ENCODE results near the gene PHACTR4. TPM values are rescaled to one million over a fixed set of nuclear protein-coding genes. Genes with fewer than 3 reads are reported as not detected.
A peak's percentile ranks its signal among the peaks of the same experiment; 100 is the strongest.
"Not testable (repeated sequence)": the region's sequence is repeated elsewhere in the genome, so short reads cannot be mapped to it uniquely, and the experiment has no call there.

PHACTR4 gene
- total RNA-seq, 1 experiment from 2014 or later: 35.5 TPM

- POLR2A ChIA-PET: no interaction called here
- peaks cover 31% of the 10 kb centered on the region for H3K36me3 Mint-ChIP-seq (ENCODE audit: insufficient read depth, unreplicated experiment)
- H3K27me3 ChIP-seq (replicated peaks; ENCODE audit: control insufficient read depth, insufficient read depth, low read length): no peaks in the 10 kb centered on the region
- TF ChIP-seq CTCF (IDR thresholded peaks at IDR 0.05; ENCODE audit: insufficient read depth in 1 of 2, low read depth in 1 of 2, low read length in 1 of 2, severe bottlenecking in 1 of 2, unreplicated experiment in 1 of 2): no peak
- H3K9me3 Mint-ChIP-seq (ENCODE audit: unreplicated experiment): no peaks in the 10 kb centered on the region
- DNase-seq: no peak
- H3K9me3 ChIP-seq: no peaks in the 10 kb centered on the region
- H3K4me3 Mint-ChIP-seq (ENCODE audit: unreplicated experiment): no peak overlapping the region
- no TSS peak for BruUV-seq (replicated peaks)
- no peak overlapping the region for H3K4me3 ChIP-seq (ENCODE audit: low read depth, low read length)
- CTCF ChIA-PET: interaction anchor here (0.6 kb wide), 1 partner anchor 146 kb away, joined by 3 read pairs; no protein-coding TSS in a partner anchor
- no peaks in the 10 kb centered on the region for H3K36me3 ChIP-seq (ENCODE audit: control insufficient read depth, insufficient read depth, low read length)
- no peak overlapping the region for H3K27ac Mint-ChIP-seq (ENCODE audit: unreplicated experiment)
- no peaks in the 10 kb centered on the region for H3K4me1 Mint-ChIP-seq (ENCODE audit: low read depth, unreplicated experiment)
- H3K27me3 Mint-ChIP-seq (ENCODE audit: insufficient read depth, unreplicated experiment): no peaks in the 10 kb centered on the region
- no peaks in the 10 kb centered on the region for H3K4me1 ChIP-seq
- intact Hi-C loops (cut with micrococcal nuclease; ENCODE audit: unreplicated experiment): no loop called here
Measured at GRCh38 chr1:28537457-28538199, 168.1 kb downstream of the PHACTR4 start.

DNA sequence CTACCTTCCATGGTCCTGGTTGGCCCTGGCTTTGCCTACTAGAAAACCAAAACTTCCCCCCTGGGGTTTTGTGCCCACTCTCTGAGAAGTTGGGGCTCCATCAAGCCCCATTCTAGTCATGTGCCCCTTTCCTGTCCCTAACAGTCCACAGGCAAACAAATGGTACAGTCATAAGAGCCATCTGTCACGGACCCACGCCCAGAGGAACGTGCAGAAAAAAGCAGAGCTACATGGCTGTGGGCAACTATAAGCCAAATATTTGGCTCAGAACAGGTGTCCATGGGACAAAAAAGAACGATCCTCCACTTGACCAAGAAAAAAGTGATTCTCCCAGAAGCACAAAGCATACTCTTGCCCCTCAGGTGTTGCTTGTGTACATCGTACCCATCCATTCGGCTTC is 168.7 kb downstream of the PHACTR4 start:
- Mint-ChIP-seq H3K4me1 (ENCODE audit: low read depth, unreplicated experiment) (no peaks in the 10 kb centered on the region), H3K4me3 (ENCODE audit: unreplicated experiment) (no peak overlapping the region), H3K27ac (ENCODE audit: unreplicated experiment) (no peak overlapping the region), H3K9me3 (ENCODE audit: unreplicated experiment) (no peaks in the 10 kb centered on the region), H3K36me3 (ENCODE audit: insufficient read depth, unreplicated experiment) (peaks cover 24% of the 10 kb centered on the region), H3K27me3 (ENCODE audit: insufficient read depth, unreplicated experiment) (no peaks in the 10 kb centered on the region)
- intact Hi-C loops (cut with micrococcal nuclease; ENCODE audit: unreplicated experiment): no loop called here
- H3K4me3 ChIP-seq (ENCODE audit: low read depth, low read length): no peak overlapping the region
- CTCF ChIA-PET: no interaction called here
- no peaks in the 10 kb centered on the region for H3K9me3 ChIP-seq
- POLR2A ChIA-PET: no interaction called here
- no peaks in the 10 kb centered on the region for H3K36me3 ChIP-seq (ENCODE audit: control insufficient read depth, insufficient read depth, low read length)
- DNase-seq: no peak
- TF ChIP-seq CTCF (IDR thresholded peaks at IDR 0.05; ENCODE audit: insufficient read depth in 1 of 2, low read depth in 1 of 2, low read length in 1 of 2, severe bottlenecking in 1 of 2, unreplicated experiment in 1 of 2): no peak
- TSS peak; percentile 90 for BruUV-seq (replicated peaks)
- H3K4me1 ChIP-seq: no peaks in the 10 kb centered on the region
- no peaks in the 10 kb centered on the region for H3K27me3 ChIP-seq (replicated peaks; ENCODE audit: control insufficient read depth, insufficient read depth, low read length)

DNA sequence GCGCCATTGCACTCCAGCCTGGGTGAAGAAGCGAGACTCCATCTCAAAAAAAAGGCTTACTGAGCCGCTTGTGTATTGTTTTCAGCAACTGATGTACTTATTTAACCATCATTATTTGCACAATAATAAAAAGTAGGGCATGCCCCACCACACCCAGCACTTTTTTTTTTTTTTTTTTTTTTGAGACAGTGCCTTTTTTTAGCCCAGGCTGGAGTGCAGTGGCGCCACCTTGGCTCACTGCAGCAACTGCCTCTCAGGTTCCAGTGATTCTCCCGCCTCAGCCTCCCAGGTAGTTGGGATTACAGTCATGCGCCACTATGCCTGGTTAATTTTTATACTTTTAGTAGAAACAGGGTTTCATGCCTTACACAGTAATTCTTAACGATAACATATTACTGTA is 171.1 kb downstream of the PHACTR4 start:
- no peaks in the 10 kb centered on the region for H3K9me3 ChIP-seq
- H3K36me3 Mint-ChIP-seq (ENCODE audit: insufficient read depth, unreplicated experiment): peaks cover 20% of the 10 kb centered on the region
- no peaks in the 10 kb centered on the region for H3K27me3 ChIP-seq (replicated peaks; ENCODE audit: control insufficient read depth, insufficient read depth, low read length)
- no peak overlapping the region for H3K4me3 Mint-ChIP-seq (ENCODE audit: unreplicated experiment)
- no peaks in the 10 kb centered on the region for H3K27me3 Mint-ChIP-seq (ENCODE audit: insufficient read depth, unreplicated experiment)
- ChIA-PET CTCF (no interaction called here), POLR2A (interaction anchor here (0.7 kb wide), 1 partner anchor 38 kb away, joined by 4 read pairs; no protein-coding TSS in a partner anchor)
- no peak overlapping the region for H3K4me3 ChIP-seq (ENCODE audit: low read depth, low read length)
- no peaks in the 10 kb centered on the region for H3K9me3 Mint-ChIP-seq (ENCODE audit: unreplicated experiment)
- peak in 1 of 2 experiments; percentile 18 for DNase-seq
- TF ChIP-seq CTCF (IDR thresholded peaks at IDR 0.05; ENCODE audit: insufficient read depth in 1 of 2, low read depth in 1 of 2, low read length in 1 of 2, severe bottlenecking in 1 of 2, unreplicated experiment in 1 of 2): no peak
- no peak overlapping the region for H3K27ac Mint-ChIP-seq (ENCODE audit: unreplicated experiment)
- intact Hi-C loops (cut with micrococcal nuclease; ENCODE audit: unreplicated experiment): no loop called here
- H3K4me1 ChIP-seq: no peaks in the 10 kb centered on the region
- BruUV-seq (replicated peaks): no TSS peak
- no peaks in the 10 kb centered on the region for H3K36me3 ChIP-seq (ENCODE audit: control insufficient read depth, insufficient read depth, low read length)
- H3K4me1 Mint-ChIP-seq (ENCODE audit: low read depth, unreplicated experiment): no peaks in the 10 kb centered on the region

DNA sequence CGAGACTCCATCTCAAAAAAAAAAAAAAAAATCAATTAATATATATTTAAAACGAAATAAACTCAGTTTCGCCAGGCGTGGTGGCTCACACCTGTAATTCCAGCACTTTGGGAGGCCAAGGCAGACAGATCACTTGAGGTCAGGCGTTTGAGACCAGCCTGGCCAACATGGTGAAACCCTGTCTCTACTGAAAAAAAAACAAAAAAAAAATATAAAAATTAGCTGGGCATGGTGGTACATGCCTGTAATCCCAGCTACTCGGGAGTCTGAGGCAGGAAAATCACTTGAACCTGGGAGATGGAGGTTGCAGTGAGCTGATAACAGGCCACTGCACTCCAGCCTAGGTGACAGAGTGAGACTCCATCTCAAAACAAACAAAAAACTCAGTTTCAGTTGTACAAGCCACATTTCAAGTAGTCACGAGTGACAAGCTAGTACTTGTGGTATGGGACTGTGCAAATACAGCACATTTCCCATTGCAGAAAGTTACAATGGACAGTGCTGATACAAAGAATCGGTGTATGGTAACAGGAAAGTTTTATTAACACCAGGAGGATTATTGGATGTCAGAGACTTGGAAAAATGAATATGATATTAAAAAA is 172.0 kb downstream of the PHACTR4 start:
- BruUV-seq (replicated peaks); H3K4me1 ChIP-seq; CTCF ChIA-PET; intact Hi-C loops (cut with micrococcal nuclease; ENCODE audit: unreplicated experiment); H3K4me1 Mint-ChIP-seq (ENCODE audit: low read depth, unreplicated experiment); H3K4me3 Mint-ChIP-seq (ENCODE audit: unreplicated experiment); H3K9me3 ChIP-seq; POLR2A ChIA-PET; H3K9me3 Mint-ChIP-seq (ENCODE audit: unreplicated experiment); H3K36me3 ChIP-seq (ENCODE audit: control insufficient read depth, insufficient read depth, low read length); H3K27me3 Mint-ChIP-seq (ENCODE audit: insufficient read depth, unreplicated experiment); H3K4me3 ChIP-seq (ENCODE audit: low read depth, low read length); H3K27me3 ChIP-seq (replicated peaks; ENCODE audit: control insufficient read depth, insufficient read depth, low read length); DNase-seq; H3K27ac Mint-ChIP-seq (ENCODE audit: unreplicated experiment): not testable (repeated sequence)
- H3K36me3 Mint-ChIP-seq (ENCODE audit: insufficient read depth, unreplicated experiment): peaks cover 16% of the 10 kb centered on the region

Data from Caco-2 (cell line).